ES-I3 (cell line): ENCODE results near the gene PEBP1.
A peak's percentile ranks its signal among the peaks of the same experiment; 100 is the strongest.

Source experiments
- H3K36me3 ChIP-seq: 2 replicates; pipeline ENCODE4 v1.6.1; 2013; ENCODE audit warnings: mild to moderate bottlenecking, low read length, control low read depth, moderate library complexity; ENCODE audit not compliant: insufficient read depth
- H3K4me1 ChIP-seq: 2 replicates; pipeline ENCODE4 v1.6.1; 2013; ENCODE audit warnings: mild to moderate bottlenecking, control low read depth, low read length; ENCODE audit not compliant: insufficient read depth
- H3K9ac ChIP-seq: 2 replicates; pipeline ENCODE4 v1.6.1; 2013; ENCODE audit warnings: low read depth, mild to moderate bottlenecking, low read length, moderate library complexity
- H3K9me3 ChIP-seq: 2 replicates; pipeline ENCODE4 v1.6.1; 2013; ENCODE audit warnings: mild to moderate bottlenecking, low read length, moderate library complexity; ENCODE audit not compliant: control insufficient read depth, insufficient read depth

Gene PEBP1

DNA sequence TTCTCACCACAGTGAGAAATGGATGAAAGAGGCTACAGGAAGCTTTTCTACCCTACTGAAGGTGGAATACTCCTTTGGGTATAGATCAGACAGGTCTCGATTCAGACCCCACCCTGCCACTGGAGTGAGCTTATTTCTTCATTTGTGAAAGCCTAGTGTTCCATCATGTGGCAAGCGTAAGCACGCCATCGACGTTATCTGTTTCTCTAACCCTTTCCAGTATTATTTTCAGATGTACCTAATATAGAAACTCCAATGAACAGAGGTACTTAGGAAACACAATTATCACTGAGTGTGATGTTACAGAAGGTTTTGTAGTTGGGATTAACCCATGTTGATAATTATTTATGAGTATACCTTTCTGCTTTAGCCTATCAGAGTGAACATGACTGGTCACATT lies 12.4 kb downstream of the PEBP1 start:
- Histone ChIP-seq H3K4me1 (no peaks in the 10 kb centered on the region), H3K9me3 (no peaks in the 10 kb centered on the region), H3K36me3 (peaks cover 29% of the 10 kb centered on the region), H3K9ac (no peak overlapping the region)

- Histone ChIP-seq H3K4me1 (no peaks in the 10 kb centered on the region), H3K9me3 (no peaks in the 10 kb centered on the region), H3K9ac (no peak overlapping the region), H3K36me3 (peaks cover 8% of the 10 kb centered on the region; the same call in 1 of the 2 replicates)
Measured at GRCh38 chr12:118150625-118151024, 14.7 kb downstream of the PEBP1 start.

DNA sequence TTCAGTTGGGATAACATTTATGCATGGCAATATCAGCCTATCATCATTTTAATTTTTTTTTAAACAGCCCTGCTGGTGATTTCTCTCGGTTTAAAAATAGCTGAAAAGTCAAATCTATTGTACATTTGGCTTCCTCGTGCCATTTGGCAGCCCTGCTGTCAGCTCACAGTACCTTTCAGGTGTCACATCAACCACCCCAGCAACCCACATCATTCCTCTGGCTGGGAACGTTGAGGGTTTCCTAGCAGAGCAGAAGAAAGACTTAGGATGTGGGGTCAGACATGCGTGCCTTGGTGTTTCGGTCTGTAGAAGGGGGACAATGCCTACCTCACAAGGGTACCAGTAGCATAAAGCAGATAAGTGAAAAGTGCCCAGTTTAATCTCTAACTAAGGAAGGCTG lies 15.8 kb downstream of the PEBP1 start:
- H3K36me3 ChIP-seq = peaks cover 3% of the 10 kb centered on the region; the same call in 1 of the 2 replicates
- no peaks in the 10 kb centered on the region for H3K4me1 ChIP-seq
- no peak overlapping the region for H3K9ac ChIP-seq
- H3K9me3 ChIP-seq = no peaks in the 10 kb centered on the region

- Histone ChIP-seq H3K9me3 (no peaks in the 10 kb centered on the region), H3K36me3 (no peaks in the 10 kb centered on the region; the same call in 1 of the 2 replicates), H3K4me1 (no peaks in the 10 kb centered on the region), H3K9ac (no peak overlapping the region)
Measured at GRCh38 chr12:118160536-118160935, 24.6 kb downstream of the PEBP1 start.

DNA sequence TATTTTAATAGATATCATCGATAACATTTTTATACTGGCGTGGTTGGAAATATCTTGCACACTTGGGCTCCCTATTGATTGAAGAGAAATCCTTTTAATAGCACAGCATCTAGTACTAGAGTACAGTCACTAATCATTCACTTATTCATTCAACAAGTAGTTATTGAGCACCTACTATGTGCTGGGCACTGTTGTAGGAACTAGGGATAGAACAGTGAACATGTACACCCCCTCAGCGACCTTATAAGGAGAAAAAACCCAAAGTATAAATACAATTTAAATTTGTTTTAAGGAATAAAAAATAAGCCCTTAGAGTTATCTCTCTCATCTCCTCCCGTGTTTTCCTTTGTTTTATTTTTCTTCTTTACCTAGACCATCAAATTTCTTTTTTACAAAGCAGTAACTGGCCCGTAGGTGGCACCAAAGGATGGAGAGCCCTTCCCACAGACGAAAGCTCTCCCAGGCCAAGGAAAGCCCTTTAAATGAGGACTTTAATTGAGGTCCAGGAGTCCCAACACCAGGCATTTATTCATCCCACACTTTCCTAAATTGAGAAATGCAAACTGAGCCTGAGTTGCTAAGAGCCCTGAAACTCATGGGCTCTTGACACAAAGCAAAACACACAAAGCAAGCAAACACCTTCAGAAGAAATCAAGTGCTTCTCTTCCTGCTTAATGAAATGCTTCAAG lies 29.0 kb downstream of the PEBP1 start:
- Histone ChIP-seq H3K9ac (no peak overlapping the region), H3K9me3 (no peaks in the 10 kb centered on the region), H3K4me1 (no peaks in the 10 kb centered on the region), H3K36me3 (no peaks in the 10 kb centered on the region)

GRCh38 chr12:118166946-118167345 lies 31.0 kb downstream of the PEBP1 start:
- H3K9ac ChIP-seq = no peak overlapping the region

GRCh38 chr12:118175823-118176447 lies 40.0 kb downstream of the PEBP1 start:
- no peaks in the 10 kb centered on the region for H3K4me1 ChIP-seq
- no peak overlapping the region for H3K9ac ChIP-seq
- no peaks in the 10 kb centered on the region for H3K9me3 ChIP-seq
- H3K36me3 ChIP-seq = peaks cover 3% of the 10 kb centered on the region; the same call in 1 of the 2 replicates

More at GRCh38 chr12:118166946-118167345, 31.0 kb downstream of the PEBP1 start:
- H3K9me3 ChIP-seq = no peaks in the 10 kb centered on the region
- H3K36me3 ChIP-seq = no peaks in the 10 kb centered on the region
- H3K4me1 ChIP-seq = no peaks in the 10 kb centered on the region

GRCh38 chr12:118183155-118183554 lies 47.2 kb downstream of the PEBP1 start:
- Histone ChIP-seq H3K4me1 (peaks cover 2% of the 10 kb centered on the region; the same call in 1 of the 2 replicates), H3K36me3 (no peaks in the 10 kb centered on the region), H3K9ac (no peak overlapping the region), H3K9me3 (no peaks in the 10 kb centered on the region)

- Histone ChIP-seq H3K9ac (no peak overlapping the region), H3K9me3 (no peaks in the 10 kb centered on the region)
Measured at GRCh38 chr12:118183711-118184110, 47.8 kb downstream of the PEBP1 start.

DNA sequence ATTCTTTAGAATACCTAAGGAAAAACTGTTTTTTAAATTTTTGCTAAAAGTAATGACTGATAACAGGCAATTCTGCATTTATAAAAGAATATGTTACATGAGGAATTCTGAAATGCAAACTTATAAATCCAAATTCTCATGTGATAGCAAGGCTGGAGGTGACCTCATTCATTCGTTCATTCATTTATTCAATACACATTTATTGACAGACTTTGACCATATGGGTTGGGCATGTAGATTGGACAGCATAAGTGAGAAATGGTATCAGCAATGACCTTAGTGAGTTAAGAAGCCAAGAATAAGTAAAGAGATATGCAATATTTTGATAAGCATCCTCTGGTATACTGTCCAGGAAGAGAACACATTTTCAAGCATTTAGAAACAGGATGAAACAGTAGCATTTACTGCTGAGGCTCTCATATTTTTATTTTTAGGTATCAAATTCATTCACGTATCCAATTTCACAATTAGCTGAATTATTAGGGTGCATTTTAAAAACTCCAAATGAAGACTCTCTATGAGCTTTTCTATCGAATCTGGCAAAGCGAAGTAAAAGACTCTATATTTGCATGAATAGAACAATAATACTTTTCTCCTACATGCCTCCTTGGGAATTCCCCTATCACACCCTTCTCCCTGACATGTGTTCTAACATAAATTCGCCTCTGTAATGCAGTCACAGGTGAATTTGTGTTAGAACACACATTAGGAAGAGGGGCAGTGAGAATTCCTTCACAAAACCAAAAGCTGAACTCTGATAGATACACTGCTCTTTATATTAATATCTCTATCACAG lies 49.9 kb downstream of the PEBP1 start:
- Histone ChIP-seq H3K36me3 (no peaks in the 10 kb centered on the region), H3K9ac (no peak overlapping the region), H3K9me3 (no peaks in the 10 kb centered on the region), H3K4me1 (peaks cover 10% of the 10 kb centered on the region)

More at GRCh38 chr12:118183711-118184110, 47.8 kb downstream of the PEBP1 start:
- H3K36me3 ChIP-seq = no peaks in the 10 kb centered on the region
- H3K4me1 ChIP-seq = peaks cover 2% of the 10 kb centered on the region; the same call in 1 of the 2 replicates

DNA sequence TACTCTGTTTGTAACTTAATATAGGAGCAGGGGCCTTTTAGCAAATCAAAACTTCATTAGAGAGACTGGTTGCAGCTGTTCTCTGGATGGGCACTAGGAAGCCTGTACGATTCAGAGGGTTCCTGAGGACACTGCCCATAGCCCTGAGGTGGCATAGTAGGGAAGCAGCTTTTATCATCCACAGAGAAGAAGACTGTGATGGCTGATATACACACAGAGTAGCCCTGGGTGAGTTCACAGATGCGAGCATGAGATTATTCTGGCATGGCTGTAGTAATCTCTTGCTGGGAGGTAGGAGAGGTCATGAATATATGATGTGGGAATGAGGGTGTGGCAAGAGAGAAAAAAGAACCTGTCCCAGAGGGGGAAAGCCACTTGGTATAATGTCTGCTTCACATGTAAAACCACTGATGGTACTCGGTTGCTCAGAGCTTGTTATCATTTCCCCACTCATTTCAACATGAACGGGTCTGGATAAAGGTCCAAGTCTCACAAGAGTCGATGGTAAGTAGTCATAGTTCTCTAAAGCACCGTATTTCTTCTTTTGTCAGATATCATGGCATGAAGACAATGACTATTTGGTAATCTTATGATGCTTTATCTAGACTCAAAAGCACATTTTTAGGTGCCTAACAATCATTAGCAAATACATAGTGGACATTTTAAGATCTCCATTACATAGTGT lies 52.0 kb downstream of the PEBP1 start:
- H3K4me1 ChIP-seq = peaks cover 8% of the 10 kb centered on the region; the same call in 1 of the 2 replicates
- no peaks in the 10 kb centered on the region for H3K36me3 ChIP-seq

GRCh38 chr12:118188690-118189371 lies 52.9 kb downstream of the PEBP1 start:
- H3K36me3 ChIP-seq = no peaks in the 10 kb centered on the region
- peaks cover 8% of the 10 kb centered on the region; the same call in 1 of the 2 replicates for H3K4me1 ChIP-seq
- H3K9ac ChIP-seq = no peak overlapping the region
- no peaks in the 10 kb centered on the region for H3K9me3 ChIP-seq

More for the DNA sequence above, 52.0 kb downstream of the PEBP1 start:
- no peak overlapping the region for H3K9ac ChIP-seq
- no peaks in the 10 kb centered on the region for H3K9me3 ChIP-seq

DNA sequence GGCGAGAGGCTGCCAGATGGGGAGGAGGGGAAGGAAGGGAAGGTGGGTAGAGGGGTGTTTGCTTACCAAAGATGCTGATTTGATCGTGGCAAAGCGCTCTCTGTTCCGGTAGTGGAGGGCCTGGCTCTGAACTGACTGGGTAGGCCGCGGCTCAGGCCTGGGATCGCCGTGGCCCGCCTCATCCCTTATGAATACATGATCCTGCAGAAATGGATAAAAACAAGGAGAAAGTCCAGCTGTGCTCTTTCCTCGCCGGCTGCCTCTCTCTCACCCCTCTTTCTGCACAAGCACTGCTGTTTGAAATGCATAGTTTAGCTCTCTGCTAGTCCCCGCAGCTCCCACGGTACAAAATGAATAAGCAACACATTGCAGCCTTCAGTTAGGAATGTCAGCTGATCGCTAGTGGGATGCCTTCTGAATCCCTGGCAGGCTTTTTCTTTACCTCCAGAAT lies 53.8 kb downstream of the PEBP1 start:
- no peaks in the 10 kb centered on the region for H3K36me3 ChIP-seq
- H3K9me3 ChIP-seq = no peaks in the 10 kb centered on the region
- H3K4me1 ChIP-seq = peaks cover 8% of the 10 kb centered on the region; the same call in 1 of the 2 replicates
- H3K9ac ChIP-seq = peak overlapping the region; percentile 45
